H1 (cell line): ENCODE data around the gene ABCC2. TPM values are rescaled to one million over a fixed set of nuclear protein-coding genes. Genes with fewer than 3 reads are reported as not detected.

Source experiments
- CBX8 ChIP-seq: fragments of 300-800, 300-1000 bp; sonication (generic); IDR thresholded peaks from 2 replicates; pipeline ENCODE4 v1.7.1; 2016; ENCODE audit warnings: low read depth, low read length, borderline replicate concordance
- CREB1 ChIP-seq: IDR thresholded peaks from 2 replicates; pipeline ENCODE4 v1.6.1; 2012; ENCODE audit warnings: inconsistent platforms
- GTF2F1 ChIP-seq: IDR thresholded peaks from 2 replicates; pipeline ENCODE4 v1.6.1; 2012; ENCODE audit warnings: low read depth, low read length, improper control_type of control experiment, borderline replicate concordance
- KDM5A ChIP-seq: fragments of 200-600 bp; IDR thresholded peaks from 2 replicates; pipeline ENCODE4 v1.7.1; 2012; ENCODE audit warnings: mild to moderate bottlenecking, low read length, inconsistent platforms, mixed read lengths
- NANOG ChIP-seq: IDR thresholded peaks from 2 replicates; pipeline ENCODE4 v1.6.1; 2011; ENCODE audit warnings: low read length, low read depth, mild to moderate bottlenecking, inconsistent platforms; ENCODE audit not compliant: insufficient read depth, poor library complexity, severe bottlenecking
- SRF ChIP-seq: IDR thresholded peaks from 2 replicates; pipeline ENCODE4 v1.6.1; 2011; ENCODE audit warnings: mild to moderate bottlenecking, low read depth, low read length, moderate library complexity
- TBP ChIP-seq: IDR thresholded peaks from 2 replicates; pipeline ENCODE4 v1.6.1; 2011; ENCODE audit warnings: low read depth, low read length, improper control_type of control experiment
- TCF12 ChIP-seq: IDR thresholded peaks from 2 replicates; pipeline ENCODE4 v1.6.1; 2011; ENCODE audit warnings: low read depth, mild to moderate bottlenecking, low read length
- YY1 ChIP-seq: IDR thresholded peaks from 2 replicates; pipeline ENCODE4 v1.6.1; 2011; ENCODE audit warnings: low read depth, mild to moderate bottlenecking, low read length
- polyA plus RNA-seq, 7 experiments: library from polyadenylated mRNA; depleted of rRNA in 3 of 7; stranded (reverse) in 5 of 7; unstranded in 2 of 7; fragments of >200 nt in 5 of 7; fragments of 200-250 nt in 2 of 7; gene quantifications; 1 replicate in 5 of 7; 2 replicates in 1 of 7; 4 replicates in 1 of 7; pipeline versions ENCODE4 v1.2.1 to v1.2.3, GENCODE V29; 2011 to 2013; ENCODE audit warnings: missing spikeins in 2 of 7, mixed read lengths in 2 of 7
- total RNA-seq: library from RNA; stranded (reverse); fragmentation: NEBNext Ultra II Directional; extraction: Animal tissue kit (Norgen Biotek cat#: 25700); gene quantifications from 2 replicates; pipeline ENCODE4 v1.2.1, GENCODE V29; 2021
- TF ChIP-seq, protein P1 (sequence below): IDR thresholded peaks from 2 replicates; pipeline ENCODE4 v1.6.1; 2012; ENCODE audit warnings: inconsistent platforms

ABCC2 gene
- total and polyA plus RNA-seq, 2 of the 8 experiments (the other 6 are each of a cell fraction or from before 2014, with no cell fraction given): 0.74 to 1.1 TPM

DNA sequence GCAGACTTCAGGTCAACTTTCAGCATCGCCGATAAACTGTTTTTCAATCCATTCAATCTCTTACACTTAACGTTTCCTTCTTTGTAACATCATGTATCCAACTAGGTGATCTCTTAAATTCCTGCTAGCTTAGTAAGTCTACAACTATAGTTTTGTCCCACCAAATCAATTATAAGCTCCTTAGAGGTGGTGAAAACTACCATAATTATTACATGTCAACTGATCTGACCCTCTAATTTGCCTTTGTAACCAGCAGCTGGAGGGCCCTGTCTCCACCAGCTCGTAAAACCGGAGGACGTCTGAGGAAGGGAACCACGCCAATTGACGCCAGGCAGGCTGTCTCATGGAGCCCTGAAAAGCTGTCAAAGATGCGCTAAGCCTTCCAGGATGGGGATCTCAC, 113.4 kb downstream of the ABCC2 start (continued):
- no peak for TF ChIP-seq SRF
- no peak for TF ChIP-seq NANOG
- no peak for TF ChIP-seq TBP
- no peak for TF ChIP-seq CREB1
- TF ChIP-seq, protein P1, sequence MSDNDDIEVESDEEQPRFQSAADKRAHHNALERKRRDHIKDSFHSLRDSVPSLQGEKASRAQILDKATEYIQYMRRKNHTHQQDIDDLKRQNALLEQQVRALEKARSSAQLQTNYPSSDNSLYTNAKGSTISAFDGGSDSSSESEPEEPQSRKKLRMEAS: no peak
- no peak for TF ChIP-seq YY1
- no peak for TF ChIP-seq KDM5A
- no peak for TF ChIP-seq TCF12
- TF ChIP-seq GTF2F1: no peak
- TF ChIP-seq CBX8: no peak

Other genes with a start within 250 kb of the ABCC2 start
- gene NKX2-3, start 249.7 kb upstream of the ABCC2 start, total RNA-seq: not detected in 2 replicates
- not detected in 2 replicates for gene NKX2-3, start 249.7 kb upstream of the ABCC2 start, polyA plus RNA-seq (2011; rRNA removed)
- 17.2 and 20.6 TPM in 2 replicates for gene SLC25A28, start 162.2 kb upstream of the ABCC2 start, total RNA-seq
- gene SLC25A28, start 162.2 kb upstream of the ABCC2 start, polyA plus RNA-seq (2011; rRNA removed): 16.3 and 18.5 TPM in 2 replicates
- gene ENTPD7, start 123.1 kb upstream of the ABCC2 start, total RNA-seq: 14.3 and 15.6 TPM in 2 replicates
- gene ENTPD7, start 123.1 kb upstream of the ABCC2 start, polyA plus RNA-seq (2011; rRNA removed): 3.9 and 5.0 TPM in 2 replicates
- 35.9 and 36.6 TPM in 2 replicates for gene COX15, start 50.5 kb upstream of the ABCC2 start, total RNA-seq
- 15.8 and 17.5 TPM in 2 replicates for gene COX15, start 50.5 kb upstream of the ABCC2 start, polyA plus RNA-seq (2011; rRNA removed)
- 25.6 and 27.2 TPM in 2 replicates for gene CUTC, start 50.4 kb upstream of the ABCC2 start, total RNA-seq
- gene CUTC, start 50.4 kb upstream of the ABCC2 start, polyA plus RNA-seq (2011; rRNA removed): 18.3 and 25.3 TPM in 2 replicates
- gene DNMBP, start 227.3 kb downstream of the ABCC2 start, total RNA-seq: 26.4 and 26.7 TPM in 2 replicates
- 19.1 and 20.9 TPM in 2 replicates for gene DNMBP, start 227.3 kb downstream of the ABCC2 start, polyA plus RNA-seq (2011; rRNA removed)